HepG2 (cell line): Measurements from ENCODE around the gene AGAP1. TPM values are rescaled to one million over a fixed set of nuclear protein-coding genes. Genes with fewer than 3 reads are reported as not detected.

ENCODE experiments used
- ATAC-seq: fragments of 200-7000 bp; cut with Tn5 transposase; 3 replicates; pipeline ENCODE4 v1.9.1; 2020; ENCODE audit warnings: mild to moderate bottlenecking, moderate library complexity
- BruUV-seq: library from RNA; stranded (reverse); fragments of 400-500 nt; replicated peaks from 2 replicates; lab custom pipeline; 2021; lab: Mats Ljungman, UMichigan
- CTCF ChIA-PET: fragments of 300-600 bp; formaldehyde crosslinking; extraction: SDS; loops from one replicate; lab custom pipeline; 2021; ENCODE audit warnings: low total read pairs, inconsistent platforms, low intra/inter-chr PET ratio; lab: Yijun Ruan, JAX
- POLR2A ChIA-PET: fragments of 350-600 bp; sonication (Branson Sonifier 250); formaldehyde crosslinking; loops from one replicate; lab custom pipeline; 2020; ENCODE audit warnings: antibody characterized with exemption, inconsistent platforms; lab: Yijun Ruan, JAX
- DNase-seq: peaks from one replicate; pipeline ENCODE4 v3.0.0-alpha.2; 2015; ENCODE audit warnings: low spot score
- FAIRE-seq: peaks from 3 replicates; lab custom pipeline; 2011; peaks lifted over from hg19 to GRCh38; lab: Jason Lieb, UNC
- H2AFZ ChIP-seq: one replicate; pipeline ENCODE4 v1.6.1; 2011; ENCODE audit warnings: low read length, inconsistent platforms
- H3K27ac ChIP-seq: fragments of 300-600 bp; 3 replicates; pipeline ENCODE4 v1.8.0; 2011; ENCODE audit warnings: mixed run types, mild to moderate bottlenecking, mixed read lengths, low read length, inconsistent platforms; ENCODE audit not compliant: insufficient read depth; ENCODE audit errors: extremely low read length
- H3K27me3 ChIP-seq, 2 experiments: fragments of 200-600 bp in 1 of 2; 2 replicates in 1 of 2; 3 replicates in 1 of 2; pipeline versions ENCODE4 v1.6.0 to v1.8.0; 2011; ENCODE audit warnings: low read length in 2 of 2, mild to moderate bottlenecking in 2 of 2, moderate library complexity in 2 of 2, inconsistent platforms in 1 of 2; ENCODE audit not compliant: insufficient read depth in 2 of 2, control insufficient read depth in 1 of 2
- H3K36me3 ChIP-seq, 2 experiments: fragments of 200-600 bp in 1 of 2; replicated peaks in 1 of 2; 2 replicates in 1 of 2; 3 replicates in 1 of 2; pipeline versions ENCODE4 v1.5.1 to v1.8.0; 2011; ENCODE audit warnings: low read length in 2 of 2, inconsistent platforms in 1 of 2; ENCODE audit not compliant: insufficient read depth in 2 of 2, control insufficient read depth in 1 of 2
- H3K4me1 ChIP-seq: 2 replicates; pipeline ENCODE4 v1.5.1; 2012; ENCODE audit warnings: low read length, inconsistent platforms; ENCODE audit not compliant: insufficient read depth
- H3K4me2 ChIP-seq: 2 replicates; pipeline ENCODE4 v1.6.0; 2011; ENCODE audit warnings: low read depth, low read length, inconsistent platforms
- H3K4me3 ChIP-seq, 3 experiments: fragments of 200-600 bp in 1 of 3; sonication (generic), shearing (Covaris generic) in 1 of 3; replicated peaks in 1 of 3; 2 replicates each; pipeline ENCODE4 v1.5.1; 2011 to 2016; ENCODE audit warnings: low read length in 3 of 3, inconsistent platforms in 2 of 3, low read depth in 2 of 3, mild to moderate bottlenecking in 2 of 3, control low read depth in 1 of 3, mixed read lengths in 1 of 3; ENCODE audit not compliant: insufficient read depth in 1 of 3
- H3K79me2 ChIP-seq: one replicate; pipeline ENCODE4 v1.6.1; 2011; ENCODE audit warnings: low read length, inconsistent platforms; ENCODE audit not compliant: insufficient read depth
- H3K9ac ChIP-seq: 2 replicates; pipeline ENCODE4 v1.6.0; 2011; ENCODE audit warnings: mild to moderate bottlenecking, low read depth, low read length, inconsistent platforms; ENCODE audit not compliant: insufficient read depth
- H3K9me3 ChIP-seq: 2 replicates; pipeline ENCODE4 v1.5.1; 2012; ENCODE audit warnings: mild to moderate bottlenecking, low read length
- H4K20me1 ChIP-seq: 2 replicates; pipeline ENCODE4 v1.6.0; 2011; ENCODE audit warnings: inconsistent platforms, mild to moderate bottlenecking, low read length, moderate library complexity; ENCODE audit not compliant: insufficient read depth
- AGO2 ChIP-seq: fragments of 200-400 bp; formaldehyde crosslinking; optimal IDR thresholded peaks from 2 replicates; pipeline ENCODE3; 2017; ENCODE audit warnings: mild to moderate bottlenecking, low read depth, low read length, moderate library complexity
- HNRNPH1 ChIP-seq: fragments of 200-400 bp; formaldehyde crosslinking; optimal IDR thresholded peaks from 2 replicates; pipeline ENCODE3; 2017; ENCODE audit warnings: mild to moderate bottlenecking, low read depth, low read length
- JARID2 ChIP-seq: sonication (generic); formaldehyde crosslinking; IDR thresholded peaks from 2 replicates; pipeline ENCODE4 v1.8.1; 2023; ENCODE audit warnings: missing genetic modification reagents, inconsistent platforms; ENCODE audit not compliant: insufficient replicate concordance
- MAFF ChIP-seq: IDR thresholded peaks from 2 replicates; pipeline ENCODE4 v1.6.1; 2011; ENCODE audit warnings: low read depth, low read length, improper control_type of control experiment
- RARA ChIP-seq: IDR thresholded peaks from 2 replicates; pipeline ENCODE4 v1.6.1; 2016; ENCODE audit warnings: missing genetic modification reagents, missing compliant biosample characterization
- RFX3 ChIP-seq: IDR thresholded peaks from 2 replicates; pipeline ENCODE4 v1.6.1; 2016; ENCODE audit warnings: missing biosample characterization, missing genetic modification reagents
- THAP9 ChIP-seq: sonication (generic); formaldehyde crosslinking; IDR thresholded peaks from 2 replicates; pipeline ENCODE4; 2020; ENCODE audit warnings: missing genetic modification reagents, mild to moderate bottlenecking, borderline replicate concordance
- TOPORS ChIP-seq: sonication (generic); formaldehyde crosslinking; IDR thresholded peaks from 2 replicates; pipeline ENCODE4 v1.8.0; 2023; ENCODE audit warnings: mild to moderate bottlenecking, missing genetic modification reagents
- ZFP90 ChIP-seq: sonication (generic); formaldehyde crosslinking; IDR thresholded peaks from 2 replicates; pipeline ENCODE4 v1.8.0; 2022; ENCODE audit warnings: missing genetic modification reagents, mild to moderate bottlenecking, inconsistent platforms, borderline replicate concordance
- ZKSCAN1 ChIP-seq: fragments of 150-350 bp; IDR thresholded peaks from 2 replicates; pipeline ENCODE4 v1.6.1; 2014; ENCODE audit warnings: low read length
- ZNF205 ChIP-seq: IDR thresholded peaks from 2 replicates; pipeline ENCODE4 v1.6.1; 2018; ENCODE audit warnings: missing biosample characterization, missing genetic modification reagents
- ZNF264 ChIP-seq: sonication (generic); formaldehyde crosslinking; IDR thresholded peaks from 2 replicates; pipeline ENCODE4 v1.4.0; 2020; ENCODE audit warnings: missing genetic modification reagents
- ZNF280B ChIP-seq: sonication (generic); formaldehyde crosslinking; IDR thresholded peaks from 2 replicates; pipeline ENCODE4 v1.5.0; 2020; ENCODE audit warnings: missing genetic modification reagents, mild to moderate bottlenecking, borderline replicate concordance
- ZNF350 ChIP-seq: sonication (generic); formaldehyde crosslinking; IDR thresholded peaks from 2 replicates; pipeline ENCODE4 v1.4.0; 2020; ENCODE audit warnings: mild to moderate bottlenecking, low read depth, missing genetic modification reagents, borderline replicate concordance
- ZNF781 ChIP-seq: sonication (generic); formaldehyde crosslinking; IDR thresholded peaks from 2 replicates; pipeline ENCODE4 v1.5.1; 2020; ENCODE audit warnings: borderline replicate concordance, mild to moderate bottlenecking, missing genetic modification reagents; ENCODE audit errors: not compliant biosample characterization
- WGBS: methylation state at CpG from one replicate; pipeline ENCODE4 v1.1.6; 2017; ENCODE audit warnings: low lambda C conversion rate; 5-methylcytosine and 5-hydroxymethylcytosine counted together
- in situ Hi-C: cut with HindIII; loops from 2 replicates; pipeline ENCODE4 v1.10.0; 2017; ENCODE audit warnings: low pct_unique_long_range_greater_than_20kb; ENCODE audit not compliant: extremely low pct_ligation_motif_present
- intact Hi-C: fragments of 100-400 bp; cut with micrococcal nuclease; formaldehyde crosslinking; loops from one replicate; pipeline ENCODE4 v1.10.0; 2022; ENCODE audit not compliant: unreplicated experiment
- polyA plus RNA-seq, 8 experiments: library from polyadenylated mRNA; depleted of rRNA in 3 of 8; stranded (reverse) in 7 of 8; unstranded in 1 of 8; fragments of >200 nt; fragmentation: Illumina TruSeq in 4 of 8; extraction: Trizol in 4 of 8; gene quantifications; 2 replicates each; pipeline versions ENCODE4 v1.2.1 to v1.2.3, GENCODE V29; 2011 to 2016; ENCODE audit warnings: low read depth in 4 of 8, missing spikeins in 1 of 8, mixed read lengths in 1 of 8; ENCODE audit not compliant: insufficient read depth in 1 of 8
- total RNA-seq, 5 experiments: library from RNA; depleted of rRNA; stranded (reverse); fragments of >200 nt; fragmentation: Illumina TruSeq; extraction: Trizol; gene quantifications; 2 replicates each; pipeline ENCODE4 v1.2.3, GENCODE V29; 2016; ENCODE audit warnings: low read depth in 1 of 5

AGAP1 gene
- total and polyA plus RNA-seq, 2 of the 13 experiments (the other 11 are each of a cell fraction or from before 2014, with no cell fraction given): 21.2 to 32.7 TPM

GRCh38 chr2:235692671-235693171, 198.9 kb downstream of the AGAP1 start:
- Histone ChIP-seq H3K79me2 (peaks cover 79% of the 10 kb centered on the region), H3K4me1 (peaks cover 36% of the 10 kb centered on the region), H2AFZ (no peak overlapping the region), H3K9ac (no peak overlapping the region), H3K27ac (no peak overlapping the region), H3K4me2 (no peak overlapping the region), H3K4me3 (no peak overlapping the region), H3K36me3 (peaks cover 0 to 2% of the 10 kb centered on the region in 2 experiments; a peak in 1 of 5 replicates), H3K27me3 (no peaks in the 10 kb centered on the region), H3K9me3 (no peaks in the 10 kb centered on the region), H4K20me1 (peaks cover 48% of the 10 kb centered on the region; the same call in 1 of the 2 replicates)
- TF ChIP-seq AGO2 (peak; percentile 25), ZNF205 (no peak), ZNF280B (no peak), TOPORS (no peak)
- in situ Hi-C loops: no loop called here
- DNase-seq: no peak
- no TSS peak for BruUV-seq
- POLR2A ChIA-PET: no interaction called here
- FAIRE-seq: no peak
- 96% methylated on average over 14 of the region's 15 CpGs for whole genome bisulfite sequencing
- intact Hi-C loops: no loop called here
- CTCF ChIA-PET: no interaction called here
- ATAC-seq: no peak; the same call in 1 of the 3 replicates

GRCh38 chr2:235693279-235693678, 199.4 kb downstream of the AGAP1 start:
- Histone ChIP-seq H3K9ac (no peak overlapping the region), H4K20me1 (peaks cover 49% of the 10 kb centered on the region; the same call in 1 of the 2 replicates), H3K4me1 (peaks cover 36% of the 10 kb centered on the region), H3K4me3 (no peak overlapping the region), H3K9me3 (no peaks in the 10 kb centered on the region), H3K36me3 (peaks cover 0 to 2% of the 10 kb centered on the region in 2 experiments; a peak in 2 of 5 replicates), H3K27me3 (no peaks in the 10 kb centered on the region), H2AFZ (no peak overlapping the region), H3K4me2 (no peak overlapping the region), H3K79me2 (peaks cover 77% of the 10 kb centered on the region), H3K27ac (no peak overlapping the region)
- no TSS peak for BruUV-seq
- DNase-seq (no peak), ATAC-seq (no peak; the same call in 2 of the 3 replicates), FAIRE-seq (no peak)
- CTCF ChIA-PET: no interaction called here
- WGBS: 98% methylated on average over 10 of the region's 10 CpGs
- intact Hi-C loops (no loop called here), in situ Hi-C loops (no loop called here)
- POLR2A ChIA-PET: no interaction called here
- TF ChIP-seq ZNF350 (CRISPR knock-in tag) (no peak), RFX3 (CRISPR knock-in tag) (no peak), ZNF781 (no peak), JARID2 (CRISPR knock-in tag) (no peak), ZNF264 (no peak), HNRNPH1 (no peak), ZKSCAN1 (no peak), ZFP90 (CRISPR knock-in tag) (no peak), RARA (CRISPR knock-in tag) (no peak), THAP9 (CRISPR knock-in tag) (no peak), MAFF (no peak)
